ENCODE results near the gene ZNF507.
A peak's percentile ranks its signal among the peaks of the same experiment; 100 is the strongest.

ZNF507 gene

DNA sequence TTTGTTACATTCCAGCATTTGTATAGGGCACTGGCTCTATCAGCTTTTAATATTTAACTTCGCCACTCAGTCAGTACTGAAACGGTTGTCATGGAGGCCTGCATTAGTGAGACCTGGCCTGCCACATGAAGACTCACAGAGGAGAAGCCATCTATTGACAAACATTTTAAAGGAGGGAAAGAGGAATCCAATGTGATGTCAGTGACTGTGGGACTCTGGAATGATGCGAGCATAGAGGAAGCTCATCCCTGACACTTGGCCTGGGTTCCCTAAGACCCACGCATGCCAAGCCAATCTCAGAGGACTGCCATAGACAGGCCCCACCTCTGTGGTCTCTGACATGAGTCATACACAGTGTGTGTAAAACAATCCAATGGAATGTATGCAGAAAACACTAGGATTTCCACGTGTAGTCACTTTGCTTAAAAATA, 52.3 kb downstream of the ZNF507 start:
- no peak overlapping the region for H3K4me3 ChIP-seq (ENCODE audit: low read depth, low read length)
- DNase-seq (ENCODE audit: low read depth) = no peak
- TF ChIP-seq POLR2A (IDR thresholded peaks at IDR 0.05; ENCODE audit: extremely low read depth, insufficient read length) = no peak
- TF ChIP-seq, protein P1, sequence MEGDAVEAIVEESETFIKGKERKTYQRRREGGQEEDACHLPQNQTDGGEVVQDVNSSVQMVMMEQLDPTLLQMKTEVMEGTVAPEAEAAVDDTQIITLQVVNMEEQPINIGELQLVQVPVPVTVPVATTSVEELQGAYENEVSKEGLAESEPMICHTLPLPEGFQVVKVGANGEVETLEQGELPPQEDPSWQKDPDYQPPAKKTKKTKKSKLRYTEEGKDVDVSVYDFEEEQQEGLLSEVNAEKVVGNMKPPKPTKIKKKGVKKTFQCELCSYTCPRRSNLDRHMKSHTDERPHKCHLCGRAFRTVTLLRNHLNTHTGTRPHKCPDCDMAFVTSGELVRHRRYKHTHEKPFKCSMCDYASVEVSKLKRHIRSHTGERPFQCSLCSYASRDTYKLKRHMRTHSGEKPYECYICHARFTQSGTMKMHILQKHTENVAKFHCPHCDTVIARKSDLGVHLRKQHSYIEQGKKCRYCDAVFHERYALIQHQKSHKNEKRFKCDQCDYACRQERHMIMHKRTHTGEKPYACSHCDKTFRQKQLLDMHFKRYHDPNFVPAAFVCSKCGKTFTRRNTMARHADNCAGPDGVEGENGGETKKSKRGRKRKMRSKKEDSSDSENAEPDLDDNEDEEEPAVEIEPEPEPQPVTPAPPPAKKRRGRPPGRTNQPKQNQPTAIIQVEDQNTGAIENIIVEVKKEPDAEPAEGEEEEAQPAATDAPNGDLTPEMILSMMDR (IDR thresholded peaks at IDR 0.05; ENCODE audit: low read depth, low read length) = no peak

DNA sequence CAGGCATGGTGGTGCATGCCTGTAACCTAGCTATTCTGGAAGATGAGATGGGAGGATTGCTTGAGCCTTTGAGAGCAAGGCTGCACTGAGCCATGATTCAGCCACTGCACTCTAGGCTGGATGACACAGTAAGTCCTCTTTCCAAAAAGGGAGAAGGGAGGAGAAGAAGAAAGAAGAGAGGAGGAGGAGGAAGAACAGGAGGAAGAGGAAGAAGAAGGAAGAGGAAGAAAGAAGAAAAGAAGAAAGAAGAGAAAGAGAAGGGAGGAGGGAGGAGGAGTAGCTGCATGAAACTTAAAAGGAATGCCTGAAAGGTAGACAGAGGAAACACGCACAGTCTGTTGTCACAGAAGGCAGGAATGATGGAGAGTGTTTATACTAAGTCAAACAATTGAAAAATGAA, 56.6 kb downstream of the ZNF507 start:
- no peak for DNase-seq (ENCODE audit: low read depth)
- H3K4me3 ChIP-seq (ENCODE audit: low read depth, low read length) = no peak overlapping the region
- TF ChIP-seq, protein P1 (IDR thresholded peaks at IDR 0.05; ENCODE audit: low read depth, low read length) = no peak
- TF ChIP-seq POLR2A (IDR thresholded peaks at IDR 0.05; ENCODE audit: extremely low read depth, insufficient read length) (no peak), MYC (IDR thresholded peaks at IDR 0.05; ENCODE audit: low read depth, low read length) (no peak)
- TF ChIP-seq, protein P2, sequence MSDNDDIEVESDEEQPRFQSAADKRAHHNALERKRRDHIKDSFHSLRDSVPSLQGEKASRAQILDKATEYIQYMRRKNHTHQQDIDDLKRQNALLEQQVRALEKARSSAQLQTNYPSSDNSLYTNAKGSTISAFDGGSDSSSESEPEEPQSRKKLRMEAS (IDR thresholded peaks at IDR 0.05; ENCODE audit: low read depth, low read length) = no peak

DNA sequence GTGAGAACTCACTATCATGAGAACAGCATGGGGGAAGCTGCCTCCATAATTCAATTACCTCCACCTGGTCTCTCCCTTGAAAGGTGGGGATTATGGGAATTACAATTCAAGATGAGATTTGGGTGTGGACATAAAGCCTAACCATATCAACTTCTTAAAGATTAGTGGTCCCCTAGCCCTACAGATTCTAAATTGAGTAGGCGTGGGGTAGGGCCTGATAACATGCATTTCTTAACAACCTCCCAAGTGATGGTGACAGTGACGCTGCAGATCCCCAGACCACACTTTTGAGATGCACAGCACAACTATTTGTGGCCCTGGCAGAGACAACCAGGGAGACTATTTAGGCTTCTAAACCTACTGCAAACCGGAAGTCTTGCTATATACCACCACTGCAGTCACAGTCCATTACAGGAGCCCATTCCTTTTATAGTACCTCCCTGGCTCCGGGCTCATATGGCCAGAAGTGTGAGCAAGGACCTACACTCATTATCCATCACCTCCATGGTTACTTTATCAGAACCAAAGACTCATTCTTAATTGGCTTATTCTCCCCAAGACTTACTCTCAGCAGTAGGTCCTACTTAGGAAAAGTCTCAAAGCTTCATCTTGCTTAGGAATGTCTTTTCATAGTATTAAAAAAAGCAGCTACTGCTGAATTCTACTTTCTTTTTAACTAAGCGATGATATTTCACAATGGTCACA, 58.0 kb downstream of the ZNF507 start:
- no peak for TF ChIP-seq MYC (IDR thresholded peaks at IDR 0.05; ENCODE audit: low read depth, low read length)
- TF ChIP-seq, protein P1 (IDR thresholded peaks at IDR 0.05; ENCODE audit: low read depth, low read length) = no peak
- TF ChIP-seq, protein P2 (IDR thresholded peaks at IDR 0.05; ENCODE audit: low read depth, low read length) = no peak
- TF ChIP-seq POLR2A (IDR thresholded peaks at IDR 0.05; ENCODE audit: extremely low read depth, insufficient read length) = no peak
- H3K4me3 ChIP-seq (ENCODE audit: low read depth, low read length) = no peak overlapping the region
- DNase-seq (ENCODE audit: low read depth) = no peak

DNA sequence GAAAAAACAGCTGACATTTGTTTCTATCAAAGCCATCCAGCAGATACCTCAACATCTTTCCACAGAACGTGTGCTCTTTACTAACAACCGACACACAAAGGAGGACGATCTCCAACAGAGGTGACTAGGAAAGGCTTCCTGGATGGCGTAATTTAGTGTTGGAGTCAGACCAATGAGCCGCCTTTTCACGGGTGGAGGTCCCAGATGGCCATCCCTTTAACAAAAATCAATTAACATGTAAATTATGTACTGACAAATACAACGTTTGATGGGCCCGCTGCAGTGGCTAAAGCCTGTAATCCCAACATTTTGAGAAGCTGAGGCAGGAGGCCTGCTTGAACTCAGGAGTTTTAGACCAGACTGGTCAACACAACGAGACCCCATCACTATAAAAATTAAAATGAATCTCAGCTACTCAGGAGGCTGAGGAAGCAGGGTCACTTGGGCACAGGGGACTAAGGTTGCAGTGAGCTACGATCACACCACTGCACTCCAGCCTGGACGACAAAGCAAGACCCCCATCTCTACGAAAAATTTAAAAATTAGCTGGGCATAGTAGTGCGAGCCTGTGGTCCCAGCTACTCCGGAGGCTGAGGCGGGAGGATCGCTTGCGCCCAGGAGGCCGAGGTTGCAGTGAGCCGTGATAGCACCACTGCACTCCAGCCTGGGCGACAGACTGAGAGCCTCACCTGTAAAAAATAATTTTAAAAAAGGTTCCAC, 59.0 kb downstream of the ZNF507 start:
- TF ChIP-seq, protein P1 (IDR thresholded peaks at IDR 0.05; ENCODE audit: low read depth, low read length) = no peak
- TF ChIP-seq POLR2A (IDR thresholded peaks at IDR 0.05; ENCODE audit: extremely low read depth, insufficient read length) (no peak), MYC (IDR thresholded peaks at IDR 0.05; ENCODE audit: low read depth, low read length) (no peak)
- DNase-seq (ENCODE audit: low read depth) = peak; percentile 66
- H3K4me3 ChIP-seq (ENCODE audit: low read depth, low read length) = peak overlapping the region; percentile 64

DNA sequence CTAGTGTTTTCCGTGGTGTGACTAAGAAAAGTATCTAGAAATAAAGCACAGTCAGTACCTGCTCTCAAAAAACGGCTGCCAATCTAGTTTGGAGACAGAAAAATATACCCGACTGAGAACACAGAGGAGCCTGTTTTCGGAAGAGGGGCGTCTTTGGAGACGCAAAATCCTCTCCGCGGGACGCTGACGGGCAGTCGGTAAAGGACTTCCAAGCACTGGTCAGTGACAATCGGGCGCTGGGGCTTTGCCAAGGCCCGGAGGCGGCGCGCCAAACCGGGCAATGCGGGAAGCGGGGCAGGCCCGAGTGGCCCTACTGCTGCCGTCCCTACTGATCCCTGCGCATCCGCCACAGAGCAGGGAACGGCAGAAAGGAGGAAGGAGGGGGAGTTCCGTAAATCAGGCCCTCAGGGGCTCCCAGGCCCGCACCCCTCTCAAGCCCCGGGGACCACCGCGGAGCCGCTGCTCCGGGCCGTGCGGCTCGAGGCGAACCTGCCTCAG, 59.6 kb downstream of the ZNF507 start:
- no peak for DNase-seq (ENCODE audit: low read depth)
- TF ChIP-seq MYC (IDR thresholded peaks at IDR 0.05; ENCODE audit: low read depth, low read length) (no peak), POLR2A (IDR thresholded peaks at IDR 0.05; ENCODE audit: extremely low read depth, insufficient read length) (no peak)
- TF ChIP-seq, protein P1 (IDR thresholded peaks at IDR 0.05; ENCODE audit: low read depth, low read length) = no peak
- peak overlapping the region; percentile 64 for H3K4me3 ChIP-seq (ENCODE audit: low read depth, low read length)

Measured in NB4 (cell line).